Measurements from ENCODE around the gene RBM42.

The RBM42 gene

DNA sequence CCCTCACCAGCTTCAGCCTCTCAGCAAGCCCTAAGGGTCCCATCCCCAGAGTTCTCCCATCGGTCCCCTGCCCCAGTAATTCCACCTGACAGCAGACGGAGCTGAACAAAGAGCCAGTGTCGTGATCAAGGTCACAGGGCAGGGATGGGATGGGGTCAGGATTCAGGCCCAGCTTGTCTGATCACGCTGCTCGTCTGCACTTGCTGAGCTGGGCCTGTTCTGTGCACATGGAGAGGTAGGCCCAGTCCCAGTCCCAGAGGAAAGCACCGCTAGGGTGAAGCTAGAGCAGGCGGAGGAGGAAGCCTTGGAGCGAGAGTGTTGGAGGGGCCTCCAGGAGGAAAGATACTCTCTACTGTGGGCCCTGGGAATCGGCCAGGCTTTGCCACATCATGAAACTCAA lies 7.1 kb upstream of the RBM42 start:
- Histone ChIP-seq H3K27me3 (ENCODE audit: insufficient read depth, low read length) (no peaks in the 10 kb centered on the region), H3K9ac (ENCODE audit: low read depth, low read length) (no peak overlapping the region), H3K27ac (ENCODE audit: low read depth, low read length) (no peak overlapping the region), H3K36me3 (ENCODE audit: insufficient read depth, low read length) (peaks cover 25% of the 10 kb centered on the region), H3K4me1 (ENCODE audit: insufficient read depth, low read length) (no peaks in the 10 kb centered on the region), H3K9me3 (ENCODE audit: insufficient read depth, low read depth, low read length) (no peaks in the 10 kb centered on the region), H3K4me3 (ENCODE audit: low read length) (no peak overlapping the region)
- 97% methylated on average over 9 of the region's 9 CpGs for WGBS

- Histone ChIP-seq H3K27me3 (ENCODE audit: insufficient read depth, low read length) (no peaks in the 10 kb centered on the region), H3K4me1 (ENCODE audit: insufficient read depth, low read length) (no peaks in the 10 kb centered on the region), H3K4me3 (ENCODE audit: low read length) (no peak overlapping the region), H3K36me3 (ENCODE audit: insufficient read depth, low read length) (peaks cover 16% of the 10 kb centered on the region), H3K27ac (ENCODE audit: low read depth, low read length) (no peak overlapping the region), H3K9ac (ENCODE audit: low read depth, low read length) (no peak overlapping the region), H3K9me3 (ENCODE audit: insufficient read depth, low read depth, low read length) (no peaks in the 10 kb centered on the region)
- WGBS: 93% methylated on average over 13 of the region's 13 CpGs
These were observed 6.1 kb upstream of the RBM42 start for GRCh38 chr19:35622750-35623149.

GRCh38 chr19:35623327-35624010 lies 5.4 kb upstream of the RBM42 start:
- peaks cover 16% of the 10 kb centered on the region for H3K36me3 ChIP-seq (ENCODE audit: insufficient read depth, low read length)
- H3K27ac ChIP-seq (ENCODE audit: low read depth, low read length): no peak overlapping the region
- no peak overlapping the region for H3K9ac ChIP-seq (ENCODE audit: low read depth, low read length)
- no peak overlapping the region for H3K4me3 ChIP-seq (ENCODE audit: low read length)
- H3K4me1 ChIP-seq (ENCODE audit: insufficient read depth, low read length): no peaks in the 10 kb centered on the region
- 91% methylated on average over 6 of the region's 6 CpGs for WGBS
- no peaks in the 10 kb centered on the region for H3K9me3 ChIP-seq (ENCODE audit: insufficient read depth, low read depth, low read length)
- H3K27me3 ChIP-seq (ENCODE audit: insufficient read depth, low read length): no peaks in the 10 kb centered on the region

- Histone ChIP-seq H3K27me3 (ENCODE audit: insufficient read depth, low read length) (no peaks in the 10 kb centered on the region), H3K9me3 (ENCODE audit: insufficient read depth, low read depth, low read length) (no peaks in the 10 kb centered on the region), H3K4me3 (ENCODE audit: low read length) (peak overlapping the region; percentile 82), H3K9ac (ENCODE audit: low read depth, low read length) (peak overlapping the region; percentile 73), H3K4me1 (ENCODE audit: insufficient read depth, low read length) (peaks cover 5% of the 10 kb centered on the region; the same call in 1 of the 2 replicates), H3K36me3 (ENCODE audit: insufficient read depth, low read length) (peaks cover 30% of the 10 kb centered on the region), H3K27ac (ENCODE audit: low read depth, low read length) (peak overlapping the region; percentile 74)
- WGBS: 33% methylated on average over 9 of the region's 9 CpGs
These were observed 622 bp upstream of the RBM42 start for GRCh38 chr19:35628264-35628564.

- Histone ChIP-seq H3K36me3 (ENCODE audit: insufficient read depth, low read length) (peaks cover 40% of the 10 kb centered on the region), H3K4me1 (ENCODE audit: insufficient read depth, low read length) (peaks cover 5% of the 10 kb centered on the region; the same call in 1 of the 2 replicates), H3K4me3 (ENCODE audit: low read length) (peak overlapping the region; percentile 82), H3K9ac (ENCODE audit: low read depth, low read length) (peak overlapping the region; percentile 67), H3K9me3 (ENCODE audit: insufficient read depth, low read depth, low read length) (no peaks in the 10 kb centered on the region), H3K27ac (ENCODE audit: low read depth, low read length) (peak overlapping the region; percentile 42; the same call in 1 of the 2 replicates), H3K27me3 (ENCODE audit: insufficient read depth, low read length) (no peaks in the 10 kb centered on the region)
- 7% methylated on average over 15 of the region's 15 CpGs for WGBS
These were observed 447 bp downstream of the RBM42 start for GRCh38 chr19:35629332-35629633.

DNA sequence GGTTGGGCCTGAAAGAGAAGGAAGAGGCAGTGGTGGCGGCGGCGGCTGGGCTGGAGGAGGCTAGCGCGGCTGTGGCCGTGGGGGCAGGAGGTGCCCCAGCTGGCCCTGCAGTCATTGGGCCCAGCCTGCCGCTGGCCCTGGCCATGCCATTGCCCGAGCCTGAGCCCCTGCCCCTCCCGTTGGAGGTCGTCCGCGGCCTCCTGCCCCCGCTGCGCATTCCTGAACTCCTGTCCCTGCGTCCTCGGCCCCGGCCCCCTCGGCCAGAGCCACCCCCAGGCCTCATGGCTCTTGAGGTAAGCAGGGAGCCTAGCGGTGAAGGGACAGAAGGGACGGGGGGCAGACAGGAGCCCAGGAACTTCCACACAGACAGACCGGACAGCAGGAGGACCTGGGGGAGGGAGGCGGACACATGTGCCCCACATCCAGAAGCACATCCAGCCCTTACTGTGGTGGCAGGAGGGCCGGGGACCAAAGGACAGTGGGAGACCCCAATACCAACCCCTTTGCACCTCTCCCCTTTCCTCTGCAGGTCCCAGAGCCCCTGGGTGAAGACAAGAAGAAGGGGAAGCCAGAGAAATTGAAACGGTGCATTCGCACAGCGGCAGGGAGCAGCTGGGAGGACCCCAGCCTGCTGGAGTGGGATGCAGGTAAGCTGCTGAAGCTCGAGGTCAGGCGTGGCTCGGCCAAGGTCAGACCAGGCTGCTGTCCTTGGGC lies 5.0 kb downstream of the RBM42 start:
- Histone ChIP-seq H3K9ac (ENCODE audit: low read depth, low read length) (no peak overlapping the region), H3K36me3 (ENCODE audit: insufficient read depth, low read length) (peaks cover 76% of the 10 kb centered on the region), H3K9me3 (ENCODE audit: insufficient read depth, low read depth, low read length) (no peaks in the 10 kb centered on the region), H3K4me3 (ENCODE audit: low read length) (no peak overlapping the region), H3K27me3 (ENCODE audit: insufficient read depth, low read length) (no peaks in the 10 kb centered on the region), H3K27ac (ENCODE audit: low read depth, low read length) (no peak overlapping the region), H3K4me1 (ENCODE audit: insufficient read depth, low read length) (peaks cover 5% of the 10 kb centered on the region; the same call in 1 of the 2 replicates)
- WGBS: 96% methylated on average over 29 of the region's 29 CpGs

DNA sequence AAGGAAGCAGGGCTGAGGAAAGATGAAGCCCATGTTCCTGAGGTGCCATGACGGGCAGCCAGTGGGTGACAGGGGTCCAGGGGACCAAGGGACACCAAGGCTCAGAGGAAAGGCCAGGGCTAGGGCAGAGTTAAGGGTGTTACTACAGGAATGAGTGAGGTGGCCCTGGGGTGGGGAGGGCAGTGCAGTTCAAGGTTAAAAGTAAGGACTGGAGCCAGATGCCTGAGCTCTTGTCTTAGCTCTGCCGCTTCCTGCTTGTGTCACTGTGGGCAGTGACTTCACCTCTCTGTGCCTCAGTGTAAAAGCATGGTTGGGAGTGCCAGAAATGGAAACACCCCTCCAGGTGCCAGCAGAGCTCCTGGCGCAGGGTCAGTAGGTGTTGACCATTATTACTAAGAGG lies 7.8 kb downstream of the RBM42 start:
- peaks cover 60% of the 10 kb centered on the region for H3K36me3 ChIP-seq (ENCODE audit: insufficient read depth, low read length)
- no peak overlapping the region for H3K4me3 ChIP-seq (ENCODE audit: low read length)
- no peaks in the 10 kb centered on the region for H3K9me3 ChIP-seq (ENCODE audit: insufficient read depth, low read depth, low read length)
- H3K27me3 ChIP-seq (ENCODE audit: insufficient read depth, low read length): no peaks in the 10 kb centered on the region
- no peak overlapping the region for H3K27ac ChIP-seq (ENCODE audit: low read depth, low read length)
- WGBS: 96% methylated on average over 3 of the region's 3 CpGs
- H3K4me1 ChIP-seq (ENCODE audit: insufficient read depth, low read length): peaks cover 10% of the 10 kb centered on the region
- H3K9ac ChIP-seq (ENCODE audit: low read depth, low read length): no peak overlapping the region

- H3K9me3 ChIP-seq (ENCODE audit: insufficient read depth, low read depth, low read length): no peaks in the 10 kb centered on the region
- 97% methylated on average over 25 of the region's 25 CpGs for WGBS
These were observed 8.3 kb downstream of the RBM42 start for GRCh38 chr19:35637165-35637564.

GRCh38 chr19:35639321-35639639 lies 10.4 kb downstream of the RBM42 start:
- no peak overlapping the region for H3K9ac ChIP-seq (ENCODE audit: low read depth, low read length)
- H3K4me1 ChIP-seq (ENCODE audit: insufficient read depth, low read length): peaks cover 18% of the 10 kb centered on the region
- H3K9me3 ChIP-seq (ENCODE audit: insufficient read depth, low read depth, low read length): no peaks in the 10 kb centered on the region
- no peak overlapping the region for H3K4me3 ChIP-seq (ENCODE audit: low read length)
- peaks cover 36% of the 10 kb centered on the region for H3K36me3 ChIP-seq (ENCODE audit: insufficient read depth, low read length)
- H3K27ac ChIP-seq (ENCODE audit: low read depth, low read length): no peak overlapping the region; the same call in 1 of the 2 replicates
- peaks cover 6% of the 10 kb centered on the region; the same call in 1 of the 2 replicates for H3K27me3 ChIP-seq (ENCODE audit: insufficient read depth, low read length)
- WGBS: 71% methylated on average over 6 of the region's 6 CpGs

More at GRCh38 chr19:35637165-35637564, 8.3 kb downstream of the RBM42 start:
- H3K9ac ChIP-seq (ENCODE audit: low read depth, low read length): no peak overlapping the region
- H3K4me1 ChIP-seq (ENCODE audit: insufficient read depth, low read length): peaks cover 14% of the 10 kb centered on the region
- peaks cover 55% of the 10 kb centered on the region for H3K36me3 ChIP-seq (ENCODE audit: insufficient read depth, low read length)
- no peak overlapping the region for H3K4me3 ChIP-seq (ENCODE audit: low read length)
- no peak overlapping the region for H3K27ac ChIP-seq (ENCODE audit: low read depth, low read length)
- peaks cover 2% of the 10 kb centered on the region; the same call in 1 of the 2 replicates for H3K27me3 ChIP-seq (ENCODE audit: insufficient read depth, low read length)

- H3K9me3 ChIP-seq (ENCODE audit: insufficient read depth, low read depth, low read length): no peaks in the 10 kb centered on the region
- 91% methylated on average over 4 of the region's 8 CpGs for WGBS
- H3K4me3 ChIP-seq (ENCODE audit: low read length): no peak overlapping the region
- H3K4me1 ChIP-seq (ENCODE audit: insufficient read depth, low read length): peaks cover 18% of the 10 kb centered on the region
- peaks cover 6% of the 10 kb centered on the region; the same call in 1 of the 2 replicates for H3K27me3 ChIP-seq (ENCODE audit: insufficient read depth, low read length)
- H3K36me3 ChIP-seq (ENCODE audit: insufficient read depth, low read length): peaks cover 34% of the 10 kb centered on the region
- no peak overlapping the region for H3K27ac ChIP-seq (ENCODE audit: low read depth, low read length)
- no peak overlapping the region for H3K9ac ChIP-seq (ENCODE audit: low read depth, low read length)
These were observed 11.0 kb downstream of the RBM42 start for GRCh38 chr19:35639863-35640262.

GRCh38 chr19:35641515-35642151 lies 12.8 kb downstream of the RBM42 start, which contains the start of gene ETV2:
Gene ETV2, plus strand, starts transcription at chr19:35641745. Its CDS starts 716 bp downstream, at chr19:35642461.
- WGBS: 28% methylated on average over 28 of the region's 28 CpGs
- Histone ChIP-seq H3K27me3 (ENCODE audit: insufficient read depth, low read length) (peaks cover 14% of the 10 kb centered on the region), H3K36me3 (ENCODE audit: insufficient read depth, low read length) (peaks cover 18% of the 10 kb centered on the region), H3K27ac (ENCODE audit: low read depth, low read length) (peak within 1 kb of the TSS; percentile 37; the same call in 1 of the 2 replicates), H3K9ac (ENCODE audit: low read depth, low read length) (no peak within 1 kb of the TSS), H3K4me3 (ENCODE audit: low read length) (no peak within 1 kb of the TSS), H3K4me1 (ENCODE audit: insufficient read depth, low read length) (peaks cover 26% of the 10 kb centered on the region), H3K9me3 (ENCODE audit: insufficient read depth, low read depth, low read length) (no peaks in the 10 kb centered on the region)

Measured in HUES64 (cell line).